AG09319 (cell line): Measurements from ENCODE around the gene RGPD8.
"Not testable (repeated sequence)": the region's sequence is repeated elsewhere in the genome, so short reads cannot be mapped to it uniquely, and the experiment has no call there.

Experiments
- DNase-seq: peaks from one replicate; pipeline ENCODE4 v3.0.0-alpha.2; 2010; ENCODE audit warnings: low read depth; ENCODE audit errors: extremely low read depth
- TF ChIP-seq, protein P1 (sequence below): IDR thresholded peaks from 2 replicates; pipeline ENCODE4 v1.5.1; 2011; ENCODE audit warnings: low read depth, mild to moderate bottlenecking, inconsistent platforms, low read length, moderate library complexity

The RGPD8 gene

DNA sequence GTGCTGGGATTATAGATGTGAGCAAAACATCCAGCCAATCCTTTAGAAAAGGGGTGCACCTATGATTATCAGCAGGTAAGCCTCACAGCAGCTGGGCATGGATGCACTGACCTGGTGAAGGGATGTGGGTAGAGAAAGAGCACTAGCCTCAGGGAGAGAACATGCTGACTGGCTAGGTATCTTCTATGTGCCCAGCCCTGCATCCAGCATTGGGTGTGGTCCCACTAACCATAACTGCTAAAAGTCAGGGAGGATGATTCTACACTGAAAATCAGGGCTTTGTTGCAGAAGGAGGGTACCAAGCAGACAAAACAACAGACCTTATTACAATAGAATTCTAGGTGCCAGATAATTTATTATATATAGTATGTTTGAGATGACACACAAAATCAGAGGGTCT lies 21.1 kb upstream of the RGPD8 start:
- TF ChIP-seq, protein P1, sequence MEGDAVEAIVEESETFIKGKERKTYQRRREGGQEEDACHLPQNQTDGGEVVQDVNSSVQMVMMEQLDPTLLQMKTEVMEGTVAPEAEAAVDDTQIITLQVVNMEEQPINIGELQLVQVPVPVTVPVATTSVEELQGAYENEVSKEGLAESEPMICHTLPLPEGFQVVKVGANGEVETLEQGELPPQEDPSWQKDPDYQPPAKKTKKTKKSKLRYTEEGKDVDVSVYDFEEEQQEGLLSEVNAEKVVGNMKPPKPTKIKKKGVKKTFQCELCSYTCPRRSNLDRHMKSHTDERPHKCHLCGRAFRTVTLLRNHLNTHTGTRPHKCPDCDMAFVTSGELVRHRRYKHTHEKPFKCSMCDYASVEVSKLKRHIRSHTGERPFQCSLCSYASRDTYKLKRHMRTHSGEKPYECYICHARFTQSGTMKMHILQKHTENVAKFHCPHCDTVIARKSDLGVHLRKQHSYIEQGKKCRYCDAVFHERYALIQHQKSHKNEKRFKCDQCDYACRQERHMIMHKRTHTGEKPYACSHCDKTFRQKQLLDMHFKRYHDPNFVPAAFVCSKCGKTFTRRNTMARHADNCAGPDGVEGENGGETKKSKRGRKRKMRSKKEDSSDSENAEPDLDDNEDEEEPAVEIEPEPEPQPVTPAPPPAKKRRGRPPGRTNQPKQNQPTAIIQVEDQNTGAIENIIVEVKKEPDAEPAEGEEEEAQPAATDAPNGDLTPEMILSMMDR, result no peak
- DNase-seq, result no peak

DNA sequence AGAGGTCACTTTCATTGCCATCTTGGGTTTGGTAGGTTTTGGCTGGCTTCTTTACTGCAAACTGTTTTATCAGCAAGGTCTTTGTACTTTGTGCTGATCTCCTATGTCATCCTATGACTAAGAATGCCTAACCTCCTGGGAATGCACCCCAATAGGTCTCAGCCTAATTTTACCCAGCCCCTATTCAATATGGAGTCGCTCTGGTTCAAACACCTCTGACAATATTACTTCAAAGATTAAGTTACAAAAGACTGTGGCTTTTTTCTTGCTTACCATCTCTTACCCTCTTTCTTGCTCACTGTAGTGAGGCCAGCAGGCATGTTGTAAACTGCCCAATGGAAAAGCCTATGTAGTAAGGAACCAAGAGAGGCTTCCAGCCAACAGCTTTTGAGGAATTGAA lies 17.9 kb upstream of the RGPD8 start:
- TF ChIP-seq, protein P1, result no peak
- DNase-seq, result no peak

DNA sequence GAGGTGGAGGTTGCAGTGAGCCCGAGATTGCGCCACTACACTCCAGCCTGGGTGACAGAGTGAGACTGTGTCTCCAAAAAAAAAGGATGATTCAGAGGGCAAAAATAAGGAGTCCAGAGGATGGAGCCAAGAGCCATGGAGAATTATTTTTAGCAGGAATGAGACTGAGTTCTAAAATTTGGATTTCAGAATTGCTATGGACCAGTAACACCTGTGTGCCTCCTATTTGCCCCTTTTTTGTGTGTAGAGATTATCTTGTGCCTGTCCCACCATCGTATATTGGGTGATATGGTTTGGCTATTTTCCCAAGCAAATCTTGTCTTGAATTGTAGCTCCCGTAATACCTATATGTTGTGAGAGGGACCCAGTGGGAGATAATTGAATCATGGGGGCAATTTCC lies 16.4 kb upstream of the RGPD8 start:
- no peak for DNase-seq
- TF ChIP-seq, protein P1, result no peak

DNA sequence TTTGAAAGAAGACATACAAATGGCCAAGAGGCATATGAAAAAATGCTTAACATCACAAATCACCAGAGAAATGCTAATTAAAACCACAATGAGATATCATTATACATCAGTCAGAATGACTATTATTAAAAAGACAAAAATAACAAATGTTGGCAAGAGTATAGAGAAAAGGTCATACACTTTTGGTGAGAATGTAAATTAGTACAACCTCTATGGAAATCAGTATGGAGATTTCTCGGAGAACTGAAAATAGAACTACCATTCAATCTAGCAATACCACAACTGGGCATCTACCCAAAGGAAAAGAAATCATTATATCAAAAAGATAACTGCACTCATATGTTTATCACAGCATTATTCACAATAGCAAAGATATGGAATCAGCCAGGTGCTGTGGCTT lies 10.8 kb upstream of the RGPD8 start:
- DNase-seq, result not testable (repeated sequence)

DNA sequence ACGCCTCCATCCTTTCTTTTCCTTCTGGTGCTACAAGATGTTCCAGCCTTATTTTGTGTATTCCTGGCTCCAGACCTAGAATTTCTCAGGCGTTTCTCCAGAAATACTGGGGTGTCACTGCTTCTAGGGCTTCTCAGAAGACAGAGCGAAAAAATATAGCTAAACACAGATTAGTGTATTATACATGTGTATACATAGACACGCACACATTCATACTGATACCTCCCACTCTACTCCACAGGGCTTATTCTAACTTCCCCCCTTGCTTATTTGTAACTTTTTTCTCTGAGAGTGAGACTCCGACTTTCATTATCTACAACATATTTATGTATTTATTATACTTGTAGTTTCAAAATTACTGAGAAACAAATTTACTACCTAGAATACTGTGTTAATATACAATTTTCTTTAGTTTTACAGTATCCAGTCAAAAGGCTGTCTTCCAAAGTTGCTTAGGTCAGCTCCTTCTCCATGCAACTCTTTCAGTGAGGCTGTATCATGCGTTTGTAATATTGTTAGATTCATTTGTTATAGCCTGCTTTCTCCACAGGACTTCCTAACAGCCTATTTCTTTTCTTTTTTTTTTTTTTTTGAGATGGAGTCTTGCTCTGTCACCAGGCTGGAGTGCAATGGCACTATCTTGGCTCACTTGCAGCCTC lies 5.3 kb upstream of the RGPD8 start:
- DNase-seq, result not testable (repeated sequence)

DNA sequence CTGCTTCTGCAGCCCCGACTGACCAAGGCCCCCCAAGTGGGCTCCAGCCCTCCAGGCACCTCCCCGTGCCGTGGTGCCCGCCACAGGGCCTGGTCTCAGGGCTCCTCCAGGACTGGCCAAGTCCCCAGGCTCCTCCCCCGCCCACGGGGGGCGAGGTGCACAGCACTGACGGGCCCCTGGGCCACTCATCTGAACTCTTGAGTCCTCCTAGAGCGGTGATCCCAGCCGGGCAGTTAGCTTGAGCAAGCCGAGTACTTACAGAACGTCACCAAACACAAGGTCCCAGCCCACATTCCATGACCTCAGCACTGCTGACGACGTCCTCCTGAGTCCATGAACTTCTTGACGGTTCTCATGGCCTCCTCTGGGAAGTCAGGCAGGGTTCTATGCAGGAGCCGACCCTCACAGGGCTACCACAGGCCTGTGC lies 4.0 kb upstream of the RGPD8 start:
- DNase-seq, result not testable (repeated sequence)

DNA sequence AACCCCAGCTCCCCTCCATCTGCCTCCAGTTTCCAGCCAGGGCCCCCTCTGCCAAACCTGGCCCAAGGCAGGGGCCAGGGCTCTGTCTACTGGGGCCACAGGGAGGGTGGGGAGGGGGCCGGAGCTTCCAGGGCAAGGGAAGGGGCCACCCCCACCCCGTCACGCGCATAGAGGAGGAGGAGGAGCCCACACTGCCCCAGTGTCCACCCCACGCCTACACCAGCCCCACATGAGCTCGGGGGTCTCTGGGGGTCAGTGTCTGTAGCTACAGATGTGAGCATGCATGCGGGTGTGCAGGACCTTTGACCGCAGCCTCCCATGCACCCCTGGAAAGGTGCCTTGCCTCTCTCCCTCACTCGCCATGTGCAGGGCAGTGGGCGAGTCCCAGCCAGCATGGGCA lies 3.5 kb upstream of the RGPD8 start:
- DNase-seq, result not testable (repeated sequence)

DNA sequence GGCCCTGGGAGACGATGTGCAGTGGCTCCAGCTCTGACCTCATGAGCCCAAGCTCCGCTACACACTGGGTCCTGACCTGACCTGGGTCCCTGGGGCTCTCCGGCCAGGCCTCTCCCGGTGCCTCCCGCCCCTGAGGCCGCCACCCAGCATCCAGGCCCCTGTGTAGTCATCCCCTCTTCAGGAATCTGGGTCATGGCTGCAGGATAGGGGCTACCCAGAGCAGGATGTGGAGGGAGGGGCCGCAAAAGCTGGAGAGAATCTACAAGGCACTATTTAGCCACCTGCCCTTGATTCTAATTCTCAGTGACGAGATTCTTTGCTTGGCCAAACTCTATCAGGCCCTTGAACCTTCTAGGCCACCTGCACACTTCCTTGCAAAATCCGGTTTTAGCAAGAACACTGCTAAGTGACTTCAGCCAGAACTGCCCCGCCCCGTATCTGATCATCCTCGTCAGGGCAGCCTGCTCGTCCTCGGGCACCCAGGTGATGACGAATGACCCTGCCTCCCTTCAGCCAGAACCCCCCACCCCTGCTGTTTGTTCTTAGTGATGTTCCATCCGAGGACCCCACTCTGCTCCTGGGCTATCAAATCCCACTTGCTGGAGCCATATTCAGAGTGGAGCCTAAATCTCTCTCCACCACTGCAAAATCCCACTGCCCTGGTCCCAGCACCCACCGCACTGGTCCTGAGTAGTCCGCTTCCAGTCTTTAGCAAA lies 2.4 kb upstream of the RGPD8 start:
- not testable (repeated sequence) for DNase-seq

DNA sequence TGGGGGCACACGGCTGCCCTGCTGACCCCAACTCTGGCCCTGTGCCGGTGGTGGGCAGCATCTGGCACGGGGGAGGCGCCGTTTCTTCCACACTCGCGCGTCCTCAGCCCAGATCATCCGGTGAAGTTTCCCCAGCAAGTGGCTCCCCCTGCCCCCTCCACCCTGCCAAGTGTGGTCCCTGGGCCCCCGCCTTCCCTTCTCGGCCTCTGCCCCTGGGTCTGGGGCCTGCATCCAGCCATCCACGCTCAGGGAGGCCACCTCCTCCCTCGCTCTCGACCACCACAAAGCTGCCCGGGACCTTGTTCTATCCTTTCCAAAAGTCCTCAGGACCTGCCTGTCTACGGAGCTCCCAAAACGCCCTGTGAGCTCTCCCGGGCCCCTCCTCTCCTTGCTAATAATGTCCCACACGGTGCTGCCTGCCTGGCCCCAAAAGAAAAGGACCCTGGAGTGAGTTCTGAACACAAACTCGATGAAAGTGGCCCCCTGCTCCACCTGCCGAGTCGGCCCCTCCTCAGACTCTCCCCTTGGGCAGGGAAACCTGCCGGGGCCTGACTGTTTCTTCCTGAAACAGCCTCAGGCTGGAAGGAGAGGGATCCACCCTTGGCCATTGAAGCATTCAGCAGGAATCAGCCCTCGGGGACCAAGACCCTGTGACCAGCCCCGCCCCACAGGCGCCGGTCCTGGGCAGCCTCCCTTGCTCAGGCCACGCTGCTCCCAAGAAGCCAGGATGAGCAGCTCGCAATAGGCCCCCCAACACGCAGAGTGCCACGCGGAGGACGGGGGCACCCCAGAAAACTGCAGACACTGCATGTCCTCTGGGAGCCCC lies 1.7 kb upstream of the RGPD8 start:
- not testable (repeated sequence) for DNase-seq

DNA sequence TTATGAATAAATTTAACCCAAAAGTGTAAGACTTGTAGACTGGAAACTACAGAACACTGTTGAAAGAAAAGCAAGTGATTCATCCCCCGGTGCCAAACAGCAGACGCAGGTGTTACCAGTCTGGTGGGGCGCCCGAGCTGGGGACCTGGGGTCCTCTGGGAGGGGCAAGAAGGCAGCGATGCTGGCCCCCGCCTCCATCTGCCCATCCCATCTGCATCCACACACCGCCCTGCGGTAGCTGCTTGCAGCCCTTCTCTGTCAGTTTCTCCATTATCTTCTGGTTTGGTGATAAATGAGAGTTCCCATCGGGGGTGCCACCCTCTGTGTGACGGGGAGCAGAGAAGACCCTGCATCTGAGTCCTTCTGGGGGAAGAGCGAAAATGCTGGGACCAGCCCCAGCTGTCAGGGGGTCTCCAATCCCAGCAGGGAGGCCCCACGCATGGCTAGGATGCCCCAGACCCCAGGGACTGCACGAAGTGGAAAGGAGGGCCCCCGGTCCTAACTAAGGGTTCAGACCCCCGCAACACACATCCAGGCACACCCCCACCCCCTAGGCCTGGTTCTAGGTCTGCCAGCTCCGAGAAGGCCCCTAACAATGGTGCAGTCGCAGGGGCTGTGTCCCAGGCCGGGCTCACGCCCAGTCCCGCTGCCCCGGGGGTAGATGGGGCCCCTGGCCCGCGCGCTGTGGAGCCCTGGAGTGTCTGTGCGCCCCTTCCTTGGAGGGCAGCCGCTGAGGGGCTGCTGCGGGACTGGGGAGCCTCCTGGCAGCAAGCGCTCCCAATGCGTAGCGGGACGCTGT lies 686 bp upstream of the RGPD8 start:
- TF ChIP-seq, protein P1, result no peak
- no peak for DNase-seq

DNA sequence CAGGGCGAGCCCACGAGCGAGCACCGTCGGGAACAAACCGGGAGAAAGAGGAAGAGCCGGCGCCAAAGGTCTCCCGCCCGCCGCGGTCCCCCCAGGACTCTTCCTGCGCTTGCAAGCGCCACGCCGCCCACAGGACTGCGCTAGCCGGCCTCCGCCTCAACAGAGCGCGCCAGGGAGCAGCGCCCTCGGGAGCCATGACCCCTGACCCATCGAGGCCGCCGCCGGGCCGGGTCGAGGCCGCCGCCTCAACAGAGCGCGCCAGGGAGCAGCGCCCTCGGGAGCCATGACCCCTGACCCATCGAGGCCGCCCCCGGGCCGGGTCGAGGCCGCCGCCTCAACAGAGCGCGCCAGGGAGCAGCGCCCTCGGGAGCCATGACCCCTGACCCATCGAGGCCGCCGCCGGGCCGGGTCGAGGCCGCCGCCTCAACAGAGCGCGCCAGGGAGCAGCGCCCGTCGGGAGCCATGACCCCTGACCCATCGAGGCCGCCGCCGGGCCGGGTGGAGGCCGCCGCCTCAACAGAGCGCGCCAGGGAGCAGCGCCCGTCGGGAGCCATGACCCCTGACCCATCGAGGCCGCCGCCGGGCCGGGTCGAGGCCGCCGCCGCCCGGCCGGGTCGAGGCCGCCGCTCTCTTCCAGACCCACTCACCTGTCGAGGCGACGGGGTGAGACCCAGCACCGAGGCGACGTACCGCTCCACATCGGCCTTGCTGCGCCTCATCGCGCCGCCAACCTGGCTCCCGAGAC lies 538 bp downstream of the RGPD8 start:
- not testable (repeated sequence) for DNase-seq

DNA sequence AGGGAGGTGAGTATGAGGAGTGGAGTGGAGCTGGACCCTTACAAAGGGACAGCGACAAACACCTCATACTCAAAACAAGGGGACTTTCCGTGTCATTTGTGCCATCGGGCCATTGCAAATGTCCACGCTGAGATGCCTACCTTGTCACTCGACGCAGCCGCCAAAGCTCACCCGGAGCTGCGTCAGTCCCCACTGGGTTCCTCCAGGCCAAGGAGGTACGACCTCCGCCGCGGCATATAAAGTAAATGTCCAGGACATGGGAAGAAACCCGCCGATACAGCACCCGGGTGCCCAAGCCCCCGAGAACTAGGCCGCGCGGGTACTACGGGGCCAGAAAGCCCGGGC lies 1.1 kb downstream of the RGPD8 start:
- DNase-seq, result not testable (repeated sequence)

DNA sequence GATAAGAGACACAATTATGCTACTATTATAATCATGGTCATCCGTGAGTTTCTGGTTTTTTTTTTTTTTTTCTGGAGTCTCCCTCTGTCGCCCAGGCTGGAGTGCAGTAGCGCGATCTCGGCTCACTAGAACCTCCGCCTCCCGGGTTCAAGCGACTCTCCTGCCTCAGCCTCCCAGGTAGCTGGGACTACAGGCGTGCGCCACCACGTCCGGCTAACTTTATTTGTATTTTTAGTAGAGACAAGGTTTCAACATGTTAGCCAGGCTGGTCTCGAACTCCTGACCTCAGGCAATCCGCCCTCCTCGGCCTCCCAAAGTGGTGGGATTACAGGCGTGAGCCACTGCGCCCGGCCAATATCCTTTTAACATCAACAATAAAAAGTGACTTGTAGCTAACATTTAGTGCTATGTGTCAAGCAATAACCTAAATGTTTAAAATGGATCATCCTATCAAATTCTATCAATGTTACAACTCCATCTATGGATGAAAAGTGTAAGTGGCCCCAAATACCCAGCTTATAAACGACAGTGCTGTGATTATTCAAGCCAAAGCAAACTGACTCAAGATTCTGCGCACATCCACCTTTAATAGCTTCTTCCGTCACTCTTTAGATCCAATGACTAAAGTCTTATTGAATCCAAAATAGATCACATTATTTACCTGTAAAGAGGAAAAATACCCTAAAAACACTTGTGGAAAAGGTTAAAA lies 1.7 kb downstream of the RGPD8 start:
- DNase-seq, result not testable (repeated sequence)
